Thymus (tissue), 11 donors: ENCODE results near the gene MRGPRE. TPM values are rescaled to one million over a fixed set of nuclear protein-coding genes. Genes with fewer than 3 reads are reported as not detected.

Source experiments
- DNase-seq, 9 donors: peaks; one replicate each; pipeline ENCODE4 v3.0.0-alpha.2; 2013; ENCODE audit warnings: low spot score in 9 of 9, low read depth in 6 of 9, missing footprints in 1 of 9
- H3K27ac ChIP-seq, 2 donors: one replicate each; pipeline ENCODE4 v1.5.1; 2013; ENCODE audit warnings: control low read depth in 1 of 2, low read depth in 1 of 2, low read length in 1 of 2, mild to moderate bottlenecking in 1 of 2, moderate library complexity in 1 of 2
- H3K27me3 ChIP-seq, 2 donors: one replicate each; pipeline ENCODE4 v1.5.1; 2013; ENCODE audit warnings: low read length in 1 of 2; ENCODE audit not compliant: control insufficient read depth in 2 of 2, insufficient read depth in 1 of 2
- H3K36me3 ChIP-seq, 2 donors: one replicate each; pipeline ENCODE4 v1.5.1; 2013; ENCODE audit warnings: low read length in 1 of 2, mild to moderate bottlenecking in 1 of 2, moderate library complexity in 1 of 2; ENCODE audit not compliant: control insufficient read depth in 2 of 2, insufficient read depth in 2 of 2
- H3K4me1 ChIP-seq, 2 donors: one replicate each; pipeline ENCODE4 v1.5.1; 2013; ENCODE audit warnings: low read length in 2 of 2; ENCODE audit not compliant: control insufficient read depth in 2 of 2, insufficient read depth in 2 of 2
- H3K4me3 ChIP-seq, 2 donors: one replicate each; pipeline ENCODE4 v1.5.1; 2013; ENCODE audit warnings: low read length in 2 of 2, control low read depth in 1 of 2, mild to moderate bottlenecking in 1 of 2
- H3K9me3 ChIP-seq, 2 donors: one replicate each; pipeline ENCODE4 v1.5.1; 2013; ENCODE audit warnings: low read length in 1 of 2, mild to moderate bottlenecking in 1 of 2; ENCODE audit not compliant: control insufficient read depth in 2 of 2, insufficient read depth in 1 of 2
- WGBS: extraction: QIAGEN DNeasy Blood & Tissue Kit; methylation state at CpG from one replicate; pipeline ENCODE4 v1.1.7; 2013; 5-methylcytosine and 5-hydroxymethylcytosine counted together
- polyA plus RNA-seq: library from polyadenylated mRNA; stranded (reverse); fragments of 200-250 nt; gene quantifications from one replicate; pipeline ENCODE4 v1.2.3, GENCODE V29; 2013
- total RNA-seq: library from RNA; stranded (reverse); fragments of 120-200 nt; gene quantifications from one replicate; pipeline ENCODE4 v1.2.4, GENCODE V29; 2013
- donor health status: healthy.

MRGPRE gene
- total and polyA plus RNA-seq, 2 donors = 0.02 TPM; not detected in 1

DNA sequence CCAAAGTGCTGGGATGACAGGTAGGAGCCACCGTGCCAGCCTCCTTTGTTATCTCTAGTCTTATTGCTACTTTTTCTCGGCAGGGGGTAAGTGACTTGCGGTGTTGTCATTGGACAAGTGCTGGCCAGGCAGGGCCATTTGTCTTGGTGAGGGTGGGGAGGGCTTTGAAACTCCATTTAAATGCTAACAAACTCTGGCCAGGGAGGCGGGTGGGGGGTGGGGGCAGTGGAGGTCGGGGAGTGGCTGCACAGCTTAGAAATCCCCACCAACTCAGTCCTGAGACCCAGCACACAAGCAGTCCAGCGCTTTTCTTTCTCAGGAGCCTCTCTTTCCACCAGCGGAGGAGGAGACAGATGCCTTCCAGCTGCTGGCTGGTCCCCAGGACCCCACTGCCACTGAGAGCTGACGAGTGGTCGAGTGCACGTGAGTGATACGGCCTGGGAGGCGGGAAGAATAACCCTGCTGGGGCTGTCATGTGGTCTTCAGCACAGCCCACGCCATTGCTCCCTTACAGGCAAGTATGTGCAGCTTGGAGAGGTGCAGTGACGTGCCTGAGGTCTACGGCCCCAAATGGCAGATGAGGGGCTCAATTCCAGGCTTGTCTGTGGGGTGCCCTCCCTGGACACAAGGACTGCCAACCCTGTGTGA, 42.9 kb downstream of the MRGPRE start:
- Histone ChIP-seq H3K4me3 (no peak overlapping the region), H3K9me3 (peaks cover 0 to 6% of the 10 kb centered on the region in 2 donors), H3K36me3 (no peaks in the 10 kb centered on the region), H3K27me3 (peaks cover 0 to 2% of the 10 kb centered on the region in 2 donors), H3K27ac (no peak overlapping the region), H3K4me1 (no peaks in the 10 kb centered on the region)
- no peak for DNase-seq
- 91% methylated on average over 15 of the region's 15 CpGs for WGBS

DNA sequence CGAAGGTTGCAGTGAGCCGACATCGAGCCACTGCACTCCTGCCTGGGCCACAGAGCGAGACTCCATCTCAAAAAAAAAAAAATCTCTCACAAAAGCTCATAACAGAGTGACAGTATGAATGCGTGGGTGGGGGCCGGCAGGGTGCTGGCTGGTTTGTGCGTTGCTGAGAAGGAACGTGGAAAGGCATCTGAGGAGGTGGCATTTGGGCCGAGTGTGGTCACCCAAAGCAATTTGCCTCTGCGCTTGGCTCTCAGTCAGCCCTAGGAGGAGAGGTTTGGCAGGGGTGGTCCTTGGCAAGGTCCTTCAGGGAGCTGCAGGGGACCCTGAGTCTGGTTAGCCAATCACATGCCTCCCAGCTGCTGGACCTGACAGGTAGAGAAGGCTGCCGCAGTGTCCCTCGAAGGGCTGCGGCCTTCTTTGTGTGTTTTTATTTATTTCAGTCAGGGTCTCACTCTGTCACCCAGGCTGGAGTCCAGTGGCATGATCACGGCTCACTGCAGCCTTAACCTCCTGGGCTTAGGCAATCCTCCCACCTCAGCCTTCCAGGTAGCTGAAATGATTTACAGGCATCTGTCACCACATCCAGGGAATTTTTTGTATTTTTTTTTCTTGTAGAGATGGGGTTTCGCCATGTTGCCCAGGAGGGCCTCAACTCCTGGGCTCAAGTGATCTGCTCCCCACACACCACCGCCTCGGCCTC, 43.6 kb downstream of the MRGPRE start:
- Histone ChIP-seq H3K27ac (no peak overlapping the region), H3K4me1 (no peaks in the 10 kb centered on the region), H3K27me3 (peaks cover 0 to 2% of the 10 kb centered on the region in 2 donors), H3K4me3 (no peak overlapping the region), H3K9me3 (peaks cover 0 to 6% of the 10 kb centered on the region in 2 donors), H3K36me3 (no peaks in the 10 kb centered on the region)
- WGBS = 94% methylated on average over 17 of the region's 17 CpGs
- DNase-seq = no peak

DNA sequence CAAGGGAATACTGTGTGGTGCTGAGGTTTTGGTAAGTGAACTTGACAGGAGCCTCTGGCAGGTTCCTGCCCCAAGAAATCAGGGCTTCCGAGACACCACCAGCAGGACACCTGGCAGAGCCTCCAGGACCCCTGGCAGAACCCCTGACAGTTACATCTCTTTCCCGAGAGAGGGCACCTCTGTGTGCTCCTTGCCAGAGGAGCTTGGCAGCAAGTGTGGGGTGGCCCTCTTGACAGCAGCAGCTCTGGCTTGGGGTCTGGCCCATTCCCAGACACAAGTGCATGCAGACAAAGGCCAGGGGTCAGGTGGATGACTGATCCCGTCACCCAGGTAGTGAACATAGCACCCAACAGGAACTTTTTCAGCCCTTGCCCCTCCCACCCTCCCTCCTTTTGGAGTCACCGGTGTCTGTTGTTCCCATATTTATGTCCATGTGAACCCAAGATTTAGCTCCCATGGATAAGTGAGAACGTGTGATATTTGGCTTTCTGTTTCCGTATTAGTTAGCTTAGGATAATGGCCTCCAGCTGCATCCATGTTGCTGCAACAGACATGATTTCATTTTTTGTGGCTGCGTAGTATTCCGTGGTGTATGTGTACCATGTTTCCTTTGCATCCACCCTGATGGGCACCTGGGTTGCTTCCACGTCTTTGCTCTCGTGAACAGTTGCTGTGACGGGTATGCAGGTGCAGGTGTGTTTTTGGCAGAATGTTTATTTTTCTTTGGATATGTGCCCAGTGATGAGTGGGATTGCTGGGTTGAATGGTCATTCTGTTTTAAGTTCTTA, 45.9 kb downstream of the MRGPRE start:
- 91% methylated on average over 11 of the region's 11 CpGs for WGBS
- no peak overlapping the region for H3K4me3 ChIP-seq
- H3K4me1 ChIP-seq = no peaks in the 10 kb centered on the region
- H3K27ac ChIP-seq = no peak overlapping the region
- no peaks in the 10 kb centered on the region for H3K36me3 ChIP-seq
- no peak for DNase-seq
- peaks cover 0 to 3% of the 10 kb centered on the region in 2 donors for H3K9me3 ChIP-seq
- H3K27me3 ChIP-seq = no peaks in the 10 kb centered on the region

DNA sequence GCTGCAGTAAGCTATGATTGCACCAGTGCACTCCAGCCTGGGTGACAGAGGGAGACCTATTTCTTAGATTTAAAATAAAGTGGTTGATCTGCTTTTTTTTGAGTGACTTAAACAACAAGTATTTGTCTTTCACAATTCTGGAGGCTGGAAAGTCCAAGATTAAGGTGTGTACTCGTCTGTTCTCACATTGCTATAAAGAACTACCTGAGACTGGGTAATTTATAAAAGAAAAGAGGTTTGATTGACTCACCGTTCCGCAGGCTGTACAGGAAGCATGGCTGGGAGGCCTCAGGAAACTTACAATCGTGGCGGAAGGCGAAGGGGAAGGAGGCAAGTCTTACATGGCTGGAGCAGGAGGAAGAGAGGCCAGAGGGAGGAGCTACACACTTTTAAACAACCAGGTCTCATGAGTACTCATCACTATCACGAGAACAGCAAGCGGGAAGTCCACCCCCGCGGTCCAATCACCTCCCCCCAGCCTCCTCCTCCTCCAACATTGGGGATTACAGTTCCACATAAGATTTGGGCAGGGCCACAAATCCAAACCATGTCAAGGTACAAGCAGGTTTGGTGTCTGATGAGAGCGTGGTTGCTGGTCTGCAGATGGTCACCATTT, 47.4 kb downstream of the MRGPRE start:
- Histone ChIP-seq H3K36me3 (no peaks in the 10 kb centered on the region), H3K27me3 (no peaks in the 10 kb centered on the region), H3K4me1 (no peaks in the 10 kb centered on the region), H3K4me3 (no peak overlapping the region), H3K9me3 (peaks cover 0 to 3% of the 10 kb centered on the region in 2 donors), H3K27ac (no peak overlapping the region)
- DNase-seq = no peak
- WGBS = 91% methylated on average over 11 of the region's 11 CpGs

DNA sequence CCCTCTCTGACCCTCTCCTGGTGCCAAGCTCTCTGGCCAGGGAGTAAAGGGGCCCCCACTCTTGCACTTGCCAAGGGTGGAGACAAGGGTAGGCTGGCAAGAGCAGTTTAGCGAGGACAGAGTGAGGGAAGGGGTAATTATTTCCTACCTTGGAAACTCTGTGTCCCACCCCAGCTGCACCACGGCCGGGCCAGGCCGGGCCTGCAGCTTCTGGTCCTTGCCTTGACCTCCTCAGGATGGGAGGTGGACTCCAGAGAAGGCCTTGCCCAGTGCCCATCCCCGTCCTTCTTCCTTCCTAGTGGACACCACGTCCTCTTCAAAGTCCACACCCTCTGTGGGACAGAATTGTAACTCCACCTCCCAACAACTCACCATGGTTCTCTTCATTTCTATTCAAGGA, 48.7 kb downstream of the MRGPRE start:
- no peak for DNase-seq
- H3K4me1 ChIP-seq = no peaks in the 10 kb centered on the region
- no peak overlapping the region for H3K4me3 ChIP-seq
- H3K36me3 ChIP-seq = no peaks in the 10 kb centered on the region
- peaks cover 0 to 3% of the 10 kb centered on the region in 2 donors for H3K9me3 ChIP-seq
- 97% methylated on average over 6 of the region's 6 CpGs for WGBS
- H3K27ac ChIP-seq = no peak overlapping the region
- H3K27me3 ChIP-seq = no peaks in the 10 kb centered on the region

DNA sequence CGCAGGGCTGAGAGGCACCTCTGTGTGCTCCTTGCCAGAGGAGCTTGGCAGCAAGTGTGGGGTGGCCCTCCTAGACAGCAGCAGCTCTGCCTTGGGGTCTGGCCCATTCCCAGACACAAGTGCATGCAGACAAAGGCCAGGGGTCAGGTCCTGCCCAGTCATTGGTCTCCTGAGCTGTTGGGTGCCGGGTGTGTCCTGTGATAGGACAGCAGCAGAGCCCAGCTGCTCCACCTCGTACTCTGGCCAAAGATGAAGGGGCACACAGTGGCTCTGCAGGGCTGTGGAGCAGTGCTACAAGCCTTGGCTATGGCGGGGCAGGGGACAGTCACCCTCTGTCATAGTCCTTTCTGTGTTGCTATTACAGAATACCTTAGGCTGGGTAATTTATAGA, 49.8 kb downstream of the MRGPRE start:
- H3K27ac ChIP-seq = no peak overlapping the region
- no peak overlapping the region for H3K4me3 ChIP-seq
- H3K36me3 ChIP-seq = no peaks in the 10 kb centered on the region
- no peaks in the 10 kb centered on the region for H3K4me1 ChIP-seq
- WGBS = 100% methylated on average over 4 of the region's 4 CpGs
- H3K9me3 ChIP-seq = peaks cover 0 to 3% of the 10 kb centered on the region in 2 donors
- H3K27me3 ChIP-seq = no peaks in the 10 kb centered on the region
- DNase-seq = no peak

DNA sequence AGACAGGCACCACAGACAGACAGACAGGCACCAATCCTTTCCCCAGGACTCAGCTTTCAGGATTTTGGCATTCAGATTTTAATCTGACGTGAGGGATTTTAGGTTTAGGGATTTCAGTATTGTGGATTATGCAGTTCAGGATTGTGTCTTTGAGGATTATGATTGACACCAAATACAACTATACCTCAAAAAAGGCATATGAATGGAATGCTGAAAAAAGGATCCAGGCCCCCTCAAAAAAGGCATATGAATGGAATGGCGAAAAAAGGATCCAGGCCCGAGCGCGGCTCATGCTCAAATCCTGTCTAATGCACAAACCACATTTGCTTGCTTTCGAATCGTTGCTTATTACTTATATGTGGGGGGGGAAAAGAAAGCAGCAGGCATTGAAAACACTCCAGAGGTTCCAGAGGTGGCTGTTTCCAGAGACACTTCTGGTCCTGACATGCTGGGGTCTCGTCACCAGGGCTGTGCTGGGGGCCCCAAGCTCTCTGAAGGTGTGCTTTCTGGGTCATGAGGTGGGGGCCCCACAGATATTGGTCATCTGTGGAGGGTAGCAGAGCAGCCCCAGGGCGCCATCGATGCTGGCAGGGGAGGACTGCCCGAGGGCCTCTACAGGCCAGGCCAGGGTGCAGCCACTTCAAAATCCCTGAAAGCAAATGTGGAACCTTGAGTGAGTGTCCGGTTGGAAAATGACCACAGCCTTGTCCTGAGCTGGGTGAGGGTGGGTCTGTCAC, 50.3 kb downstream of the MRGPRE start:
- 96% methylated on average over 12 of the region's 12 CpGs for WGBS
- H3K9me3 ChIP-seq = peaks cover 0 to 3% of the 10 kb centered on the region in 2 donors
- H3K27ac ChIP-seq = no peak overlapping the region
- no peak for DNase-seq
- H3K4me3 ChIP-seq = no peak overlapping the region
- H3K4me1 ChIP-seq = no peaks in the 10 kb centered on the region
- no peaks in the 10 kb centered on the region for H3K27me3 ChIP-seq
- H3K36me3 ChIP-seq = no peaks in the 10 kb centered on the region

DNA sequence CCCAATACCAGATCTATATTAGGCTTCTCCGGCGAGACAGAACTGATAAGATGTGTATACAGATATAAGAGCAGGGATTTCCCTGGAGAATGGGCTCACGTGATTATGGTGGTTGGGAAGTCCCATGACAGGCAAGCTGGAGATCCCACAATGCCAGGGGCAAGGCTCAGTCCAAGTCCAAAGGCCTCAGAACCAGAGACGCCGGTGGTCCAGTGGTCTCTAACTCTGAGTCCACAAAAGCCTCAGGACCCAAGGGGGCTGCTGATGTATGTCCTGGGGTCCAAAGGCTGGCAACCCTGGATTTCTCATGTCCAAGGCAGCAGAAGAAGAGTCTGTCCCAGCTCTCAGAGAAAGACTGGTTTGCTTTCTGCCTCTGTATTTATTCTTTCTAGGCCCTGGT, 51.3 kb downstream of the MRGPRE start:
- 98% methylated on average over 5 of the region's 5 CpGs for WGBS
- no peaks in the 10 kb centered on the region for H3K27me3 ChIP-seq
- H3K9me3 ChIP-seq = peaks cover 1 to 8% of the 10 kb centered on the region in 2 donors
- no peaks in the 10 kb centered on the region for H3K4me1 ChIP-seq
- H3K27ac ChIP-seq = no peak overlapping the region
- no peak overlapping the region for H3K4me3 ChIP-seq
- no peaks in the 10 kb centered on the region for H3K36me3 ChIP-seq
- DNase-seq = no peak
